Left cardiac atrium (tissue), 4 donors: Measurements from ENCODE around the gene LIPK. TPM values are rescaled to one million over a fixed set of nuclear protein-coding genes. Genes with fewer than 3 reads are reported as not detected.

Source experiments
- ATAC-seq, 2 donors: fragments of 200-7000 bp; cut with Tn5 transposase; one replicate each; pipeline ENCODE4 v1.9.1; 2020; ENCODE audit warnings: mild to moderate bottlenecking in 2 of 2, moderate library complexity in 2 of 2
- DNase-seq: peaks from one replicate; pipeline ENCODE4 v3.0.0-alpha.2; 2020
- intact Hi-C, 2 donors: fragments of 100-400 bp; cut with DNase I; formaldehyde crosslinking; loops; one replicate each; pipeline versions ENCODE4 v1.14.1 to v1.15.1; 2022 to 2023
- total RNA-seq, 2 donors: library from RNA; stranded (reverse); fragmentation: NEBNext Ultra II Directional; extraction: Animal tissue kit (Norgen Biotek cat#: 25700); gene quantifications; one replicate each; pipeline ENCODE4 v1.2.1, GENCODE V29; 2021
- donor health status: DM: no; HTN: yes; CAD: no.
- donor health status: DM: no; HTN: yes; CAD: no; lungs with severe emphysema.
- donor health status: DM: yes; HTN: yes; CAD: no.
- donor health status: Dilated cardiomyopathy.

Gene LIPK
- total RNA-seq, 2 donors from 2014 or later: not detected

GRCh38 chr10:88764110-88764509 lies 58.1 kb downstream of the LIPK start:
- intact Hi-C loops: no loop called here
- ATAC-seq (no peak), DNase-seq (no peak)

DNA sequence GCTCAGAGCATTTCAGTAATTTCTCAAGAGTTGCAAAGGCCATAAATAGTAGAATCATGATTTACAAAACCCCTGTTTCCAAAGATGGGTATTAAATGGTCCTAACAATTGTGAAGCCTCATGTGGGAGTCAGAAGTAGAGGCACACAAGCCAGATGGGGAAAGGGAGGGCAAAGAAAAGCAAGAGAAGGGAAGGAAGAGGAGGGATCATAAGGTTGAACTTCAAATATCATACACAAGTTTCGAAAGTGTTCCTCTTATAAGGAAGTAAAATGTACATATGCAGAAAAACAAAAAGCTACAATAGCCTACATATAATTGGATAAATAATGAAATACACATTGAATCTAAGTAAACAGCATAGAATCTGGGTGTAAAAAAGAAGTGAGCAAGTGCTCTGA lies 59.8 kb downstream of the LIPK start:
- intact Hi-C loops: no loop called here

DNA sequence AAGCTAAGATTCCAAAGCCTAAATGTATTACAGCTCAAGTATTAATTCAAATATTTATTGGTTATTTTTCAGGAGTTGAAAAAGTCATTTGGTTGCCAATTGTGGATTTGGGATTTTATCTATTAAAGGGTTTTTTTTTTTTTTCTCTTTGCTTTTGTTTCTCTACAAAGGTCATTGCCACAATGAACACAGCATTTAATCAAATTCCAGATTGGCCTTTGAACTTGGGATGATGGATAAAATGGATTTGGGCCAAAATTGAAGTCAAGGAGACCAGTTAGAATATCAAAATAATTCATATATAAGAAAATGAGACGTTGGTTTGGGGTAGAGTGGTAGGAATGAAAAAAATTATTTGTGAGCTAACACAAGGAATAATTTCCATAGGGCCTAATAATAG lies 63.3 kb downstream of the LIPK start:
- DNase-seq (no peak), ATAC-seq (no peak)
- intact Hi-C loops: no loop called here

More for the DNA sequence above, 59.8 kb downstream of the LIPK start:
- DNase-seq: no peak
- ATAC-seq: no peak

DNA sequence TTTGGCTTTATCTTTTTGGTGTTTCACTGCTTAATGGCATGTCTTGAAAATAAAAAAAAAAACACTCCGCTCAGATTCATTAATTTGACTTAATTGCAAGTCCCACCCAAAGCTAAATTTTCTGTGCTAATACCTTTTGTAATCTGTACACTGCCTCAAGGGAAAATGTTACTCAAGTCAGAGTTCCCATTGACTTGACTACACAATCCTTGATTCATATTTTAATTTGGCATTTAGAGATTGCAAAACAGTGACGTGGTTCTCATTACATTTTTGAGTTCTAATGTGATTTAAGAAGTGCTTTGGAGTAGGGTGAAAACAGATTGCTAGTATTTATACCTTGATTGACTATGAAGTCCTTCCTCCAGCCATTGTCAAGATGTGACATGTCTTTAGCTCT lies 75.2 kb downstream of the LIPK start:
- DNase-seq (no peak), ATAC-seq (no peak)
- intact Hi-C loops: no loop called here

DNA sequence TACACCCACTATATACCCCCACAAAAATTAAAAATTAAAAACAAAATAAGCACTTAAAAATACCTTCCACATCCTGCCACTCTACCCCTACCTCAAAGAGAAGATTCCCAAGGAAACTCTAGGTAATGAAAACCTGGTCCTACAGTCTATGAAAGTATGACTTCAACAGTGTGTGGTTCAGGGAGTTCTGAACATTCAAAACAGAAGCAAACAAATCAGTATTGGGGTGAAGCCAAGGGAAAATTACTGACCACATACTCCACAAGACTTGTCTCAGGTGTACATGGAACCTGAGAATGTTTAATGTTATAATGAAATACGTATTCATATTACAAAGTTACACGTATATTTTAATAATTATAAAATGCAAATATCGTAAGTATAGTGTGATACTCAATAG lies 76.2 kb downstream of the LIPK start:
- DNase-seq (no peak), ATAC-seq (no peak)
- intact Hi-C loops: no loop called here

DNA sequence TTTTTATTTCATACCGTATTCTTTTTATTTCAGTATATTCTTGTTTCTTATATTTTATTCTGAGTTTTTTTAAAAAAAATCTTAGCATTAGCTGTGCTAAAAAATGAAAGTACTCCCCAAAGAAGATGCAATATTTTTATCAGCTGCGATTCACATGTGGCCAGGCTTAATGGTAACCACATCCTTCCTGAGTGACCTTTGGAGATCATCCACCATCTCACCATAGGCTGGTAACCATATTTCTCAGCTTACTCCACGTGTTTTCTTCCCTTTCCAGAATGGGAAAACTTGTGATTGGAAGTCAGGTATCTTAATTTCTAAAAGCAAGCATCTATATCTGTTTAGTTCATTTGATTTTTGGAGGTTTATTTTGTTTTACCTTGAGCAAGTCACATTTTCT lies 77.7 kb downstream of the LIPK start:
- no peak for ATAC-seq
- DNase-seq: no peak
- intact Hi-C loops: no loop called here

GRCh38 chr10:88786032-88786770 lies 80.2 kb downstream of the LIPK start:
- intact Hi-C loops: no loop called here
- ATAC-seq: peak in 1 of 2 donors; percentile 72

GRCh38 chr10:88787463-88787862 lies 81.4 kb downstream of the LIPK start:
- DNase-seq (no peak), ATAC-seq (no peak)
- intact Hi-C loops: no loop called here

More at GRCh38 chr10:88786032-88786770, 80.2 kb downstream of the LIPK start:
- no peak for DNase-seq

DNA sequence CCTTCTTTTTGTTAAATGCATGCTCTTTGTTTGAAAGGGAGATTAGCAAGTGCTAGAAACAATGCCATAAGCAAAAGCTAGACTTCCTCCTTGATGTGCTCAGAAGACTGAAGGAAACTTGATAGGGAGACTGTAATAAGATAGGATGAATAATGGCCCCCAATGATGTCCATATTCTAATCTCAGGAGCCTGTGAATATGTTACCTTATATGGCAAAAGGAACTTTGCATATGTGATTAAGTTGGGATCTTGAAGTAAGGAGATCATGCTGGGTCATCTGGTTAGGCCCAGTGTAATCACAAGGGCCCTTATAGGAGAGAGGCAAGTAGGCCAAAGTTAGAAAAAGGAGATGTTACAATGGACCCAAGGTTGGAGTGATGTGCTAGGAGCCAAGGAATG lies 82.9 kb downstream of the LIPK start:
- intact Hi-C loops: no loop called here
- DNase-seq (no peak), ATAC-seq (no peak)

- intact Hi-C loops: loop anchor here in 1 of 2 donors (10.0 kb wide), 1 partner anchor 107 kb away; no protein-coding TSS in a partner anchor
- no peak for DNase-seq
- peak in 1 of 2 donors; percentile 27 for ATAC-seq
These were observed 85.9 kb downstream of the LIPK start for GRCh38 chr10:88791924-88792323.

- DNase-seq (peak; percentile 36), ATAC-seq (peak; percentile 59 to 81)
- intact Hi-C loops: loop anchor here in 1 of 2 donors (10.0 kb wide), 1 partner anchor 108 kb away; no protein-coding TSS in a partner anchor
These were observed 86.6 kb downstream of the LIPK start for GRCh38 chr10:88792661-88793060.

GRCh38 chr10:88793712-88794299 lies 87.8 kb downstream of the LIPK start:
- ATAC-seq (no peak), DNase-seq (no peak)
- intact Hi-C loops: loop anchor here in 1 of 2 donors (10.0 kb wide), 1 partner anchor 109 kb away; no protein-coding TSS in a partner anchor

- intact Hi-C loops: loop anchor here in 1 of 2 donors (10.0 kb wide), 1 partner anchor 110 kb away; no protein-coding TSS in a partner anchor
- DNase-seq (no peak), ATAC-seq (no peak)
These were observed 88.7 kb downstream of the LIPK start for GRCh38 chr10:88794731-88795130.

GRCh38 chr10:88800152-88801125 lies 94.4 kb downstream of the LIPK start:
- DNase-seq (peak; percentile 19), ATAC-seq (peak; percentile 59 to 98)
- intact Hi-C loops: no loop called here

Other genes with a start within 250 kb of the LIPK start
- gene RNLS, start 122.9 kb upstream of the LIPK start, total RNA-seq: 10 to 100 TPM; 10.0 to 13.6 TPM
- not detected for gene LIPJ, start 119.5 kb upstream of the LIPK start, total RNA-seq
- gene LIPF, start 41.8 kb upstream of the LIPK start, total RNA-seq: not detected
- gene LIPN, start 53.8 kb downstream of the LIPK start, total RNA-seq: not detected
- under 1 TPM in 1 of 2 donors, not detected in 1; 0.18 TPM for gene LIPM, start 96.5 kb downstream of the LIPK start, total RNA-seq
- not detected for gene ANKRD22, start 145.6 kb downstream of the LIPK start, total RNA-seq
- gene STAMBPL1, start 174.0 kb downstream of the LIPK start, total RNA-seq: 1 to 10 TPM; 7.8 to 8.1 TPM
- gene ACTA2, start 246.5 kb downstream of the LIPK start, total RNA-seq: 1,000 to 10,000 TPM; 1,100 to 1,897 TPM